Measurements from ENCODE around the gene SLC13A2. TPM values are rescaled to one million over a fixed set of nuclear protein-coding genes. Genes with fewer than 3 reads are reported as not detected.
"Not testable (repeated sequence)": the region's sequence is repeated elsewhere in the genome, so short reads cannot be mapped to it uniquely, and the experiment has no call there.

The SLC13A2 gene
- total RNA-seq, 4 donors from 2014 or later: 49.7 to 95.0 (median 50.3) TPM; not detected in 1

- H3K9me3 ChIP-seq: no peaks in the 10 kb centered on the region
- no peaks in the 10 kb centered on the region for H3K27me3 ChIP-seq
- no peaks in the 10 kb centered on the region for H3K36me3 ChIP-seq
- TF ChIP-seq CTCF (IDR thresholded peaks at IDR 0.05) (no peak), POLR2A (IDR thresholded peaks at IDR 0.05) (no peak), POLR2AphosphoS5 (IDR thresholded peaks at IDR 0.05) (no peak), EP300 (IDR thresholded peaks at IDR 0.05; ENCODE audit: low read depth) (no peak)
- WGBS, 2 donors (ENCODE audit: low coverage in 1 of 2): 87% methylated on average over 6 of the region's 6 CpGs; no CpG with 5 or more reads in 1 of the 2 donors
- H3K4me1 ChIP-seq: peaks cover 10 to 14% (median 14%) of the 10 kb centered on the region in 4 donors
- intact Hi-C loops (cut with DNase I; ENCODE audit: low total_unique reads) (no loop called here), in situ Hi-C loops (cut with MboI; ENCODE audit: low pct_ligation_motif_present in 1 of 4, low pct_unique_long_range_greater_than_20kb in 1 of 4, low sequenced_read_pairs in 3 of 4) (no loop called here)
- H3K4me3 ChIP-seq: no peak overlapping the region
- no peak for DNase-seq
- no peak overlapping the region for H3K27ac ChIP-seq
Observed at GRCh38 chr17:28520687-28521086, 47.2 kb downstream of the SLC13A2 start.

- H3K4me3 ChIP-seq: no peak overlapping the region
- TF ChIP-seq CTCF (IDR thresholded peaks at IDR 0.05) (no peak), POLR2A (IDR thresholded peaks at IDR 0.05) (no peak), EP300 (IDR thresholded peaks at IDR 0.05; ENCODE audit: low read depth) (no peak), POLR2AphosphoS5 (IDR thresholded peaks at IDR 0.05) (no peak)
- H3K27me3 ChIP-seq: no peaks in the 10 kb centered on the region
- DNase-seq: no peak
- H3K36me3 ChIP-seq: no peaks in the 10 kb centered on the region
- H3K27ac ChIP-seq: no peak overlapping the region
- intact Hi-C loops (cut with DNase I; ENCODE audit: low total_unique reads) (no loop called here), in situ Hi-C loops (cut with MboI; ENCODE audit: low pct_ligation_motif_present in 1 of 4, low pct_unique_long_range_greater_than_20kb in 1 of 4, low sequenced_read_pairs in 3 of 4) (no loop called here)
- peaks cover 10 to 22% (median 18%) of the 10 kb centered on the region in 4 donors for H3K4me1 ChIP-seq
- no peaks in the 10 kb centered on the region for H3K9me3 ChIP-seq
- WGBS, 2 donors (ENCODE audit: low coverage in 1 of 2): 76% methylated on average over 21 of the region's 21 CpGs; no CpG with 5 or more reads in 1 of the 2 donors
Observed at GRCh38 chr17:28521311-28522085, 48.1 kb downstream of the SLC13A2 start.

- H3K36me3 ChIP-seq; H3K27me3 ChIP-seq; in situ Hi-C loops (cut with MboI; ENCODE audit: low pct_ligation_motif_present in 1 of 4, low pct_unique_long_range_greater_than_20kb in 1 of 4, low sequenced_read_pairs in 3 of 4); H3K27ac ChIP-seq; H3K9me3 ChIP-seq; DNase-seq; intact Hi-C loops (cut with DNase I; ENCODE audit: low total_unique reads); H3K4me3 ChIP-seq: not testable (repeated sequence)
- peaks cover 10 to 22% (median 18%) of the 10 kb centered on the region in 4 donors for H3K4me1 ChIP-seq
- 80 to 89% methylated on average over 1 to 4 of the region's 4 CpGs for WGBS, 2 donors (ENCODE audit: low coverage in 1 of 2)
Observed at GRCh38 chr17:28522281-28522680, 48.8 kb downstream of the SLC13A2 start.

- WGBS, 2 donors (ENCODE audit: low coverage in 1 of 2): 63% methylated on average over 2 of the region's 6 CpGs; no CpG with 5 or more reads in 1 of the 2 donors
- no peaks in the 10 kb centered on the region for H3K27me3 ChIP-seq
- in situ Hi-C loops (cut with MboI; ENCODE audit: low pct_ligation_motif_present in 1 of 4, low pct_unique_long_range_greater_than_20kb in 1 of 4, low sequenced_read_pairs in 3 of 4) (no loop called here), intact Hi-C loops (cut with DNase I; ENCODE audit: low total_unique reads) (no loop called here)
- H3K36me3 ChIP-seq: no peaks in the 10 kb centered on the region
- no peaks in the 10 kb centered on the region for H3K9me3 ChIP-seq
- H3K4me3 ChIP-seq: no peak overlapping the region
- no peak for DNase-seq
- H3K4me1 ChIP-seq: peaks cover 10 to 30% (median 22%) of the 10 kb centered on the region in 4 donors
- H3K27ac ChIP-seq: no peak overlapping the region
- TF ChIP-seq POLR2AphosphoS5 (IDR thresholded peaks at IDR 0.05) (no peak), POLR2A (IDR thresholded peaks at IDR 0.05) (no peak), EP300 (IDR thresholded peaks at IDR 0.05; ENCODE audit: low read depth) (no peak), CTCF (IDR thresholded peaks at IDR 0.05) (no peak)
Observed at GRCh38 chr17:28523186-28523585, 49.7 kb downstream of the SLC13A2 start.
